ENCODE data around the gene DAAM2.

The DAAM2 gene

GRCh38 chr6:39909701-39910100 is 117.5 kb downstream of the DAAM2 start:
- no peak for DNase-seq (ENCODE audit: low read depth)

GRCh38 chr6:39910164-39910563 is 118.0 kb downstream of the DAAM2 start:
- no peak for DNase-seq (ENCODE audit: low read depth)

- no peak for DNase-seq (ENCODE audit: low read depth)
Observed at GRCh38 chr6:39910744-39911143, 118.6 kb downstream of the DAAM2 start.

GRCh38 chr6:39911513-39912125 is 119.4 kb downstream of the DAAM2 start:
- no peak for DNase-seq (ENCODE audit: low read depth)

- no peak for DNase-seq (ENCODE audit: low read depth)
Observed at GRCh38 chr6:39912446-39912845, 120.3 kb downstream of the DAAM2 start.

GRCh38 chr6:39913391-39913916 is 121.3 kb downstream of the DAAM2 start:
- no peak for DNase-seq (ENCODE audit: low read depth)

- no peak for DNase-seq (ENCODE audit: low read depth)
Observed at GRCh38 chr6:39914239-39914638, 122.1 kb downstream of the DAAM2 start.

- DNase-seq (ENCODE audit: low read depth): no peak
Observed at GRCh38 chr6:39915866-39916265, 123.7 kb downstream of the DAAM2 start.

- no peak for DNase-seq (ENCODE audit: low read depth)
Observed at GRCh38 chr6:39917329-39917728, 125.2 kb downstream of the DAAM2 start.

GRCh38 chr6:39917981-39918380 is 125.8 kb downstream of the DAAM2 start:
- no peak for DNase-seq (ENCODE audit: low read depth)

GRCh38 chr6:39918831-39919230 is 126.7 kb downstream of the DAAM2 start:
- DNase-seq (ENCODE audit: low read depth): no peak

GRCh38 chr6:39920157-39920556 is 128.0 kb downstream of the DAAM2 start:
- no peak for DNase-seq (ENCODE audit: low read depth)

GRCh38 chr6:39922821-39923220 is 130.6 kb downstream of the DAAM2 start:
- no peak for DNase-seq (ENCODE audit: low read depth)

GRCh38 chr6:39923394-39923793 is 131.2 kb downstream of the DAAM2 start:
- no peak for DNase-seq (ENCODE audit: low read depth)

- no peak for DNase-seq (ENCODE audit: low read depth)
Observed at GRCh38 chr6:39923861-39924260, 131.7 kb downstream of the DAAM2 start.

- no peak for DNase-seq (ENCODE audit: low read depth)
Observed at GRCh38 chr6:39924283-39924682, 132.1 kb downstream of the DAAM2 start.

- no peak for DNase-seq (ENCODE audit: low read depth)
Observed at GRCh38 chr6:39925191-39925930, 133.2 kb downstream of the DAAM2 start.

- DNase-seq (ENCODE audit: low read depth): no peak
Observed at GRCh38 chr6:39925931-39926290, 133.7 kb downstream of the DAAM2 start.

GRCh38 chr6:39926668-39927067 is 134.5 kb downstream of the DAAM2 start:
- no peak for DNase-seq (ENCODE audit: low read depth)

- no peak for DNase-seq (ENCODE audit: low read depth)
Observed at GRCh38 chr6:39927159-39927558, 135.0 kb downstream of the DAAM2 start.

- DNase-seq (ENCODE audit: low read depth): no peak
Observed at GRCh38 chr6:39929039-39929732, 137.0 kb downstream of the DAAM2 start.

GRCh38 chr6:39929733-39930461 is 137.7 kb downstream of the DAAM2 start:
- no peak for DNase-seq (ENCODE audit: low read depth)
